D721Med (cell line): ENCODE results near the gene GMDS.
"Not testable (repeated sequence)": the region's sequence is repeated elsewhere in the genome, so short reads cannot be mapped to it uniquely, and the experiment has no call there.

ENCODE experiments used
- DNase-seq: peaks from one replicate; pipeline ENCODE4 v3.0.0; 2011; ENCODE audit warnings: low spot score; ENCODE audit not compliant: insufficient read length
- FAIRE-seq: peaks from 2 replicates; lab custom pipeline; 2011; peaks lifted over from hg19 to GRCh38; lab: Jason Lieb, UNC
- TF ChIP-seq, protein P1 (sequence below): IDR thresholded peaks from 2 replicates; pipeline ENCODE4 v1.5.1; 2012; ENCODE audit warnings: mild to moderate bottlenecking, control low read depth; ENCODE audit not compliant: insufficient read depth; ENCODE audit errors: missing control alignments

GMDS gene

DNA sequence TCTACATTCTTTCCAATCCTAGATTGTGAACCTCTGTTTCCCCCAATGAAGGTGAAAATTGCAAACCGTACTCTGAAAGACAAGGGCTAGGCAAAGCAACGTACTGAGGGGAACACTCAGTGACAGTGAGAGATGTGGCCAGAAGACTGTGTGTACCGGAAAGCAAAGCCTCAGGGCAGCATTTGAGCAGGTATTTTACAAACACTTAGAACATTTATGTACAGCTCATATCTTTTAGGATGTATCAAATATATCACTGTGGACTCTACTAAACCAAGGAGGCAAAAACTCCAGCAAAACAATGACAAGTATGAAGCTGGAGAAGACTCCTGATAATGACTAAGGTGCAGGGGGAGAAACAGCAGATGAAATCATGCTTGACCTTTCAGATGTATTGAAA, 398.8 kb downstream of the GMDS start:
- TF ChIP-seq, protein P1, sequence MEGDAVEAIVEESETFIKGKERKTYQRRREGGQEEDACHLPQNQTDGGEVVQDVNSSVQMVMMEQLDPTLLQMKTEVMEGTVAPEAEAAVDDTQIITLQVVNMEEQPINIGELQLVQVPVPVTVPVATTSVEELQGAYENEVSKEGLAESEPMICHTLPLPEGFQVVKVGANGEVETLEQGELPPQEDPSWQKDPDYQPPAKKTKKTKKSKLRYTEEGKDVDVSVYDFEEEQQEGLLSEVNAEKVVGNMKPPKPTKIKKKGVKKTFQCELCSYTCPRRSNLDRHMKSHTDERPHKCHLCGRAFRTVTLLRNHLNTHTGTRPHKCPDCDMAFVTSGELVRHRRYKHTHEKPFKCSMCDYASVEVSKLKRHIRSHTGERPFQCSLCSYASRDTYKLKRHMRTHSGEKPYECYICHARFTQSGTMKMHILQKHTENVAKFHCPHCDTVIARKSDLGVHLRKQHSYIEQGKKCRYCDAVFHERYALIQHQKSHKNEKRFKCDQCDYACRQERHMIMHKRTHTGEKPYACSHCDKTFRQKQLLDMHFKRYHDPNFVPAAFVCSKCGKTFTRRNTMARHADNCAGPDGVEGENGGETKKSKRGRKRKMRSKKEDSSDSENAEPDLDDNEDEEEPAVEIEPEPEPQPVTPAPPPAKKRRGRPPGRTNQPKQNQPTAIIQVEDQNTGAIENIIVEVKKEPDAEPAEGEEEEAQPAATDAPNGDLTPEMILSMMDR = no peak
- no peak for DNase-seq
- FAIRE-seq = no peak

DNA sequence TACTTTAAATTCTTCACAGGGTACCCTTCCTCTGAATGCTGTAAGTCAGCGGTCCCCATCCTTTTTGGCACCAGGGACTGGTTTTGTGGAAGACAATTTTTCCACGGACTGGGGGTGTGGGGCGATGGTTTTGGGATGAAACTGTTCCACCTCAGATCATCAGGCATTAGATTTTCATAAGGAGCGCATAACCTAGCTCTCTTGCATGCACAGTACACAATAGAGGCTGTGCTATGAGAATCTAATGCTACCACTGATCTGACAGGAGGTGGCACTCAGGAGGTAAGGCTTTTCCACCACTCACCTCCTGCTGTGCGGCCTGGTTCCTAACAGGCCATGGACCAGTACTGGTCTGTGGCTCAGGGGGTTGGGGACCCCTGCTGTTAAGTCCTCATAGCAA, 399.9 kb downstream of the GMDS start:
- not testable (repeated sequence) for FAIRE-seq, DNase-seq

DNA sequence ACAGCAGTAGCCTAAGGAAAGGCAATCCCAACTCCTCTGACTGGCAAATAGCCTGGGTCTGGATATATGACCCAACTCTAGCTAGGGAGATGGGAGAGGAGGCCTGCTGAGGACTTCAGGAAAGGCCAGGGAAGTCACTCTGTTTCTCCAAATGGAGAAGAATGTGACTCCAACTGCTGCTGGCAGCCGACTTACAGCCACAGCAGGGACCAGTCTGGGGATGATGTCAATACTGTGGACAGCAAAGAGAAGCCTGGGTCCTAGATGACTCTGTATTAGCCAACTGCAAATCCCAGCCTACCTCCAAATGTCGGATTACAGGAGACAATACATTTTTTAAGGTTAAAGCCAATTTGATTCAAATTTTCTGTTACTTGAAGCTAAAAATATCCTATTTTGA, 403.1 kb downstream of the GMDS start:
- DNase-seq (no peak), FAIRE-seq (no peak)
- TF ChIP-seq, protein P1 = no peak

DNA sequence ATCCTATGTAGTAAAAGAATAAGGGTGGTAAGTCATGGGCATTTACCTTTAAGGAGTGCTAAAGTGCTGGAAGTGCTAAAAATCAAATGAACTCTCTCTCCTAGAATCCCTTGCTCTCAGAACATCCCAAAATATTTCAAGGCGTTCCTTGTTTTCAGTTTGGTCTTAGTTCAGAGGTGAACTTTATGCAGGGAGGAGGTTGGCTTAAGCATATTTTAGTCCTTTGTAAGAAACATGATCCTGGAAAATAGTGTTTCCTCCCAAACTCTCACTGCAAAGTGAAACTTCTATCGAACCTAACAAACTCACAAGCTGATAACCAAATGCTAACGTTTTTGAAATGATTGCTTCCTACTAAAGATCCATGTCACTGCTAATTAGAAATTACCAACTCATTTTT, 404.3 kb downstream of the GMDS start:
- no peak for DNase-seq
- no peak for FAIRE-seq
- TF ChIP-seq, protein P1 = no peak

DNA sequence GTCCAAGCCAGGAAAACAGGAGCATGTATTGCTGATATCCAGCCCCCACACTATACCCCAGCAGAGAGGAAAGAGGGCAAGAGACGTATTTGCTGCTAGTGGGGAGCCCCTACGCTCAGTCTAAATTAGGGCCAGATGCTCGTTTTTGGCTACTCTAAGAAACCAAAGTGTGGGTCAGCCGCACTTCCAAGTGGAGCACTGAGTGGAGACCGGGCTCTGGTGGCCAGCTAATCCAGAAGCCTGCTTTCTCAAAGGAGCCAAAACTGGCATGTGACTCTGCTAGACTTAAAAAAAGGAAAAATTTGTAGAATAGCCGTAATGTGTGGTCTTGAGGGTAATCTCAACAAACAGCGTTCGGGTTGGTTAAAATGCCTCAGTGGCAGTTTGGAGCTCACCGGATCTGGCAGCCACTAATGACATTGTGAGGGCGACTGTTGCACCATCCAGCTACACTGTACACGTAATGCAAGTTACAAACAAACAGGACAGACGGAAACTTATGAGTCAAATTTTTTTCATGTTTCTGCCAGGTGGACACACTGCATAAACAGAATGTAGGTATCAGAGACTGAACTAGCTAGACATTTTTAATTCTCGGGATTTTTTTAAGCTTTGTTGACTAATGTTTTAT, 404.8 kb downstream of the GMDS start:
- TF ChIP-seq, protein P1 = no peak
- DNase-seq (no peak), FAIRE-seq (no peak)

DNA sequence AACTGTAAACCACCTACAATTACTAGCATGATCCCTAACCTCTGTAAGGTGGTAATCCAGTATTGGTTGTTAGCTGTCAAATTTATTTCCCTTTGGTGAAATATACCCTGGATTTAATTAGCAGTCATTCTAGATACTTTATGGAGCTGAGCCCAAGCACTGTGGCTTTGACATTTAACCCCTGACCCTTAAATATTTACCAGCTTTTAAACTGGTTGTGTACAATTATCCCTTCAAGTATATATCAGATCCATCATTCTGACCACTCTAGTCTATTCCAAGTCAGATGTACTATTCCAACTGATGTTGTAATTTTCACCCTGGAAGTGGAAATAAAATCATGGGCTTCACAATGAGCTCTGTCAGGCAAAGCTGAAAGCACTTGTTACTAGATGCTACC, 406.0 kb downstream of the GMDS start:
- DNase-seq (no peak), FAIRE-seq (no peak)
- TF ChIP-seq, protein P1 = no peak

DNA sequence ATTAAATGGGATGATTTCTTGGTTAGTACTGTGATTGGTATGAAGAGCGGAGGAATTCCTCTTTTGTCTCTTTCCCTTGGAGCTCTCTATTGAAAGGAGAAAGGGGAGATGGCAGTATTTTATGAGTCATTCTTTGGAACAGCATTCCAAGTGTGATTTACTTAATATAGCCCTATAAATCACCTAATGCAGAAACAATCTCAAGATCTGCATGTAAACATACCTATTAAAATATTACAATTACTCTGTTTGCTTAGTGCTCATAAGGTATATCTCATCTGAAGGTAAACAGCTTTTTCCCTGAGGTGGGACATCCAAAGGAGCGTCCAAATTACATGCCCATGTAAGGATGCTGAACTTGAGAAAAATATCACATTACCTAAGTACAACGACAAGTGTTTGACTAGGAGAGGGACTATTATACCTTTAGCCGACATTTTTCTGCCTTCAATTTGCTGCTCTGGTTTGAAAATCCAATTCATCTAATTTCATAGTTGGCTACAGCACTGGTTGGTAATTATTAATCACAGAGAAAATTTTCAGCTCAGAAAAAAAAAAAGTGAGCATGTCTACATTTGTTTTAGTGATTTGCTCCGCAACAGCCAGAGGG, 406.7 kb downstream of the GMDS start:
- FAIRE-seq (no peak), DNase-seq (no peak)
- TF ChIP-seq, protein P1 = no peak
